ENCODE results near the gene MACROH2A1. TPM values are rescaled to one million over a fixed set of nuclear protein-coding genes. Genes with fewer than 3 reads are reported as not detected.
A peak's percentile ranks its signal among the peaks of the same experiment; 100 is the strongest.

The MACROH2A1 gene
- total and polyA plus RNA-seq, 2 experiments from 2014 or later = 64.9 to 81.6 TPM

GRCh38 chr5:135379046-135379654 lies 19.9 kb downstream of the MACROH2A1 start (continued):
- TF ChIP-seq ETS1 (IDR thresholded peaks at IDR 0.05) = no peak
- no peak for TF ChIP-seq JUNB (IDR thresholded peaks at IDR 0.05; ENCODE audit: unreplicated experiment)
- no peak for TF ChIP-seq CTCF (conservative IDR thresholded peaks at IDR 0.05; ENCODE audit: low read depth in 2 of 2)

- Mint-ChIP-seq H3K36me3 (ENCODE audit: low read depth) (peaks cover 60% of the 10 kb centered on the region), H3K27me3 (ENCODE audit: insufficient read depth, low read depth, poor library complexity) (peaks cover 7% of the 10 kb centered on the region), H3K9me3 (no peaks in the 10 kb centered on the region), H3K4me1 (no peaks in the 10 kb centered on the region), H3K27ac (peak overlapping the region; percentile 9; the same call in 1 of the 2 replicates), H3K4me3 (no peak overlapping the region)
- Histone ChIP-seq H3K27ac (ENCODE audit: low read depth) (no peak overlapping the region), H3K9me2 (ENCODE audit: insufficient read depth) (no peaks in the 10 kb centered on the region), H3F3A (replicated peaks; ENCODE audit: low read depth) (no peaks in the 10 kb centered on the region), H3K79me2 (replicated peaks; ENCODE audit: insufficient read depth) (no peaks in the 10 kb centered on the region; the same call in 1 of the 2 replicates), H2AFZ (no peak overlapping the region), H3K27me3 (ENCODE audit: insufficient read depth) (no peaks in the 10 kb centered on the region), H3K4me1 (ENCODE audit: insufficient read depth) (no peaks in the 10 kb centered on the region), H3K4me2 (no peak overlapping the region), H3K4me3 (no peak overlapping the region), H4K20me1 (replicated peaks; ENCODE audit: insufficient read depth) (peaks cover 4% of the 10 kb centered on the region), H3K36me3 (ENCODE audit: insufficient read depth) (no peaks in the 10 kb centered on the region; the same call in 1 of the 2 replicates)
- DNase-seq (ENCODE audit: low spot score) = no peak
- peak; percentile 30; the same call in 2 of the 3 replicates for ATAC-seq
- TF ChIP-seq JUNB (IDR thresholded peaks at IDR 0.05; ENCODE audit: unreplicated experiment) (no peak), REST (IDR thresholded peaks at IDR 0.05; ENCODE audit: unreplicated experiment) (no peak), CTCF (conservative IDR thresholded peaks at IDR 0.05; ENCODE audit: low read depth in 2 of 2) (no peak), POLR2AphosphoS5 (IDR thresholded peaks at IDR 0.05; ENCODE audit: low read depth) (no peak), ZNF462 (CRISPR knock-in tag; IDR thresholded peaks at IDR 0.05) (no peak)
These were observed 21.0 kb downstream of the MACROH2A1 start for GRCh38 chr5:135377751-135378680.

Data from GM23338 (cell line).